GM21576 (cell line): ENCODE measurements around the gene ATP6AP2.

Experiments
- ATAC-seq: cut with Tn5 transposase; IDR thresholded peaks from one replicate; pipeline ENCODE4 v1.9.1; 2021; ENCODE audit warnings: mild to moderate bottlenecking, moderate library complexity; ENCODE audit not compliant: unreplicated experiment

Gene ATP6AP2

DNA sequence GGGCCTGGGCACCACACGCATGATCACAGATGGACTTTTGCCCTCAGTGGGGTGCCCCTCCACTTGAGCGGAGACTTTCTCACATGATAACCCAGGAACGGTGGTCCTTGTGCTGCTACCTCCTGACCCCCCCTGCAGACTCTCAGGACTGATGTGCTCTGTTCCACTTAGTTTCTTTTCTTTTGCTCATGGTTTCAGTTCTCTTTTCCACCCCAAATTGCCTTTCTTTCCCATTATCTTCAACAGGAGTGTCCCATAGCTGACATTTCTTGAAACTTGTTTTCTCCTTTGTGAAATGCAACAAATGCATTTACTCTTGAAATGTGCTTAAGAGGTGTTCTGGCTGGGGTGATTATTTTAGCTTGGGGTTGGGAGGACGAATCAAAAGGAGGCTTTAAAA is 51.4 kb downstream of the ATP6AP2 start:
- no peak for ATAC-seq

DNA sequence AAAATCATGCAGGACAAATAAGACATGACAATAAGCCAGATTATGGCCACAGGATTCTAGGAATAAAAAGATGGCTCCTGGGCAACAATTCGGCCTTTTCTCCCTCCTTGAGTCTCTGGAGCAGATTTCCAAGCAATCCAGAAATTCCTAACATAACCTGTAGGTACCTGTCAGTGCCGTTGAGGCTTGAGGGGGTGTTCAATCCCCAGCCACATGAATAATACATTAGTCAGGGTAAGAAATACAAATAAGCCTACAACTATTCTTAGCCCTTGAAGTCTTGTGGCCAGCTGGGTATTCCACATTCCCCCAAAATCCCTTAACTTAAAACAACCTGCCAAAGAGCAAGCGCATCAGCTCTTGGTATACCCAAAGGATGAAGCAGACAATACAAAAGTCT is 56.9 kb downstream of the ATP6AP2 start:
- no peak for ATAC-seq

DNA sequence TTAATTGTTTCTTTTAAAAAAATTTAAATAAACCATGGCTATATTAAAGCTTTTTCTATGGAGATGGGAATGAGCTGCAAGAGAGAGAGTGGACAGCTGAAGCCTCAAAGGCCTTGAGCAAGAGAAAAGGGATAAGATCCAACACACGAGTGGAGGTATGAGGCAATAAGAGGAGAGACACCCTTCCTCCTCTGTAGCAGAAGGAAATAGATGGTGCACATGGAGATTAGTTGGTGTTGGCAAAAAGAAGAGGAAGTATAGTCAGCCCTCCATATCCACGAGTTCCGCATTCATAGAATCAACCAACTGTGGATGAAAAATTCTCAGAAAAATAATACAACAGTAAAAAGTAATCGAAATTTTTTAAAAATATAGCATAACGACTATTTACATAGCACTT is 63.4 kb downstream of the ATP6AP2 start:
- no peak for ATAC-seq

DNA sequence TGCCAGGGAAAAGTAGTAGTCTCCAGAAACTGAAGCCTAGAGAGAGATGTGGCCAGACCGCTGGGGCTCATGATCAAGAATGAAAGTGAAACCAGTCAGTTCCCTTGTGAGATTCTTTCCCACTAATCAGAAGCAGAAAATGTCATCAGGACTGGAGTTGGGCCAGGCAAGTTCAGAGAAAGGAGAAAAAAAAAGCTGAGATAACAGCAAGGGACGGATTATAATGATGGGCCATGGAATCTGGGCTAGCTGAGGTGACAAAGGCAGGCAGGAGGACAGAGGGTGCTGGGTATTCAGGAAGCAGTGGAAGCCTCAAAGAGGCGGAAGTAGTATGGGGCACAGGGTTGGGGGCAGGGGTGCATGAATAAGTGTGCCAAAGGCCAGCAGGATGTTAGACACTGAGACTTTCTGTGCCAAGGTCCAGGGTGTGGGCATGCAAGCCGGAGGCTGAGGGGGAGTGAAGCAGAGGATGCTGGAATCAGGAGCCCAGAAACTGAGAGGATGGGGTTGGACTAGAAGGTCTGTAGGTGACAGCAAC is 64.1 kb downstream of the ATP6AP2 start:
- ATAC-seq: peak; percentile 32

DNA sequence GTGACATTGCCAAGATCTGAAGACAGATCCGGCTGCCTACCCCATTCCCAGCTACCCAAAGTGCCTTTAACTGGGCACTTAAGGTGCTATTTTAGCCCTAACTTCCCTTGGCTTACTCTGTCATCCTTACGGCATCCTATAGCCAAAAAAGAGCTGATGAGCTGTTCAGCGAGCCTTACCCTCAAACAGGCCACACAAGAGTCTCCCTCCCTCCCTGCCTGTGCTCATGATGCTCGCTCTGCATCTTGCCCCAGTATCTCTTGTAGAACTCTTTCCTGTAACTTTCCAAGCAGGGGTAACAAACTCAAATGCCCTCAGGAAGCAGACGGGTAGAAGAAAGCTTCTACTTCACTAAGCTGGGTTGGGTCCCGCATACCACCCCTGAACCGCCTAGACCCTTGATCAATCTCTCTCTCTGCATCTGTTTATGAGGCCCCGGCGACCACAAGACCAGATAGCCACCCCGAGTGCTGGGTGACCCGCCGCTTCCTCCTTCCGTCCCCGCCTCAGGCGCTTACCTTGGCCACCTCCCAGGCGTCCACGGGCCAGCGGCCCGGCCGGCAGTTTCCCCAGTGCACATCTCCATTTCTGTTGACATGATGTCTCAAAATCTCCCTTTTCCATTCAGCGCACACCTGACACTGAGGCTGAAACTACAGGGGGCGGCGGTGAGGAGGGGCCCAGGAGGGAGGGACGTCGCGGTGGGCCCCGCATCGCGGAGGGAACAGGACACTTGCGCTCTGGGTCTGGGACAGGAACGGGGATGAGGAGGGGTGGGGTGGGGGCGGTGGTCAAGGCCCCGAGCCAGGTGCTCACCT is 65.9 kb downstream of the ATP6AP2 start:
- ATAC-seq: peak; percentile 23

GRCh38 chrX:40647307-40648197 is 66.8 kb downstream of the ATP6AP2 start, which contains the start of gene CXorf38:
TSS of gene CXorf38 (minus strand) at chrX:40647561. CDS start at chrX:40647520, 41 bp downstream.
- ATAC-seq: peak; percentile 74

GRCh38 chrX:40651620-40652223 is 71.0 kb downstream of the ATP6AP2 start:
- no peak for ATAC-seq

DNA sequence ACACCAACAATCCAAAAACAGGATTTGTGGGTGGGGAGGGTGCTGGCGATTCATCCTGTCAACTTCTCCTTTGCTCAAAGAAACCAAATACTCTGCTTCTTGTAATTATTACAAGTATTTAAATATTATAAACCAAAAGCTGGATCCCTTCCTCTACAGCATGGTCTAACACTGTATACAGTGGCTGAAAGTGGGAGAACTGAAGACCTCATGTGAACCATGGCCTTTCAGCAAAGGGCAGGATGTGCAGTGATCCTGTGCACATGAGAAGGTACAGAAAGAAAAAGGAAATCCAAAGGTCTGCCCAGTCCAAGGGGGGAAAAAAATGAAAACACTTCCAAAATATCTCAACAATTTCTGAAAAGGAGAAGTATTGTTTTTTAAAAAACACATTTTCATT is 71.9 kb downstream of the ATP6AP2 start:
- no peak for ATAC-seq

GRCh38 chrX:40653535-40653934 is 72.8 kb downstream of the ATP6AP2 start:
- ATAC-seq: no peak
